Smooth muscle cell (in vitro differentiated cells): ENCODE measurements around the gene OPTN. TPM values are rescaled to one million over a fixed set of nuclear protein-coding genes. Genes with fewer than 3 reads are reported as not detected.

ENCODE experiments used
- DNase-seq: peaks from one replicate; lab custom pipeline; 2025; ENCODE audit not compliant: unreplicated experiment; lab: John Stamatoyannopoulos, UW
- H2AFZ ChIP-seq: fragments of 200-600 bp; sonication (generic); 2 replicates; pipeline ENCODE4 v1.6.0; 2016; ENCODE audit warnings: antibody characterized with exemption, low read depth, mild to moderate bottlenecking
- H3F3A ChIP-seq: fragments of 200-600 bp; sonication (generic); 2 replicates; pipeline ENCODE4 v1.6.0; 2017; ENCODE audit warnings: antibody characterized with exemption, low read depth
- H3K27ac ChIP-seq: fragments of 200-600 bp; sonication (generic); 2 replicates; pipeline ENCODE4 v1.5.1; 2016; ENCODE audit warnings: low read depth, mild to moderate bottlenecking
- H3K27me3 ChIP-seq: fragments of 200-600 bp; sonication (generic); 2 replicates; pipeline ENCODE4 v1.6.1; 2016; ENCODE audit warnings: low read depth, mild to moderate bottlenecking
- H3K36me3 ChIP-seq: fragments of 200-600 bp; sonication (generic); 2 replicates; pipeline ENCODE4 v1.5.1; 2016; ENCODE audit warnings: low read depth
- H3K4me1 ChIP-seq: fragments of 200-600 bp; sonication (generic); 2 replicates; pipeline ENCODE4 v1.5.1; 2016; ENCODE audit warnings: low read depth
- H3K4me2 ChIP-seq: fragments of 200-600 bp; sonication (generic); 2 replicates; pipeline ENCODE4 v1.6.0; 2016; ENCODE audit warnings: mild to moderate bottlenecking
- H3K4me3 ChIP-seq: fragments of 200-600 bp; sonication (generic); 2 replicates; pipeline ENCODE4 v1.5.1; 2016; ENCODE audit warnings: mild to moderate bottlenecking
- H3K79me2 ChIP-seq: fragments of 200-600 bp; sonication (generic); 2 replicates; pipeline ENCODE4 v1.6.0; 2016; ENCODE audit warnings: low read depth, mild to moderate bottlenecking
- H3K9ac ChIP-seq: fragments of 200-600 bp; sonication (generic); 2 replicates; pipeline ENCODE4 v1.6.0; 2016; ENCODE audit warnings: low read depth
- H3K9me3 ChIP-seq: fragments of 200-600 bp; sonication (generic); replicated peaks from 2 replicates; pipeline ENCODE4 v1.5.1; 2016; ENCODE audit warnings: low read depth
- H4K20me1 ChIP-seq: fragments of 200-600 bp; sonication (generic); 2 replicates; pipeline ENCODE4 v1.6.0; 2016; ENCODE audit warnings: low read depth
- CTCF ChIP-seq: fragments of 200-600 bp; sonication (generic); IDR thresholded peaks from 2 replicates; pipeline ENCODE4 v1.5.1; 2017; ENCODE audit warnings: borderline replicate concordance, mild to moderate bottlenecking, antibody characterized with exemption; ENCODE audit not compliant: insufficient read depth, poor library complexity, severe bottlenecking
- WGBS: methylation state at CpG from one replicate; pipeline ENCODE4 v1.1.7; 2016; ENCODE audit warnings: low lambda C conversion rate; 5-methylcytosine and 5-hydroxymethylcytosine counted together
- polyA plus RNA-seq: library from polyadenylated mRNA; unstranded; fragments of >200 nt; fragmentation: Nextera tagmentation; extraction: Ambion mirVana; gene quantifications from 2 replicates; pipeline ENCODE4 v1.2.1, GENCODE V29; 2016
- total RNA-seq: library from RNA; depleted of rRNA; stranded (reverse); fragments of >200 nt; gene quantifications from 2 replicates; pipeline ENCODE4 v1.2.3, GENCODE V29; 2014

Gene OPTN
- total and polyA plus RNA-seq, 2 experiments from 2014 or later, result 43.7 to 83.0 TPM

DNA sequence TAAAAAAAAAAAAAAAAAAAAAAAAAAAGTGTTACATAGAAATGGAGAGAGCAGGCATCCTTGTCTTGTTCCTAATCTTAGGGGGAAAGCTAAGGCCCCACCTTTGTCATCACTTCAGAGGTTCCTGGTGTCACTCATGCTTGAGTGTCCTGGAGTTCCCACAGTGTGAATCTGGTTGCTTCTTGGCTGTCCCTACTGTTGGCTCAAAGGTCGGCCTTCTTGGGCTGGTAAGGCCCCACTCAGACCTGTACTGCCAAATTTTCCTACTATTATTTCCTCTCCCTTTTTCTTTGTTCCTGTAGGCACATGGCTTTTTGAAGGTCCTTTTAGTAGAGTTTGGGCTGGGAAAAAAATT, 21.5 kb downstream of the OPTN start:
- no peak for DNase-seq
- Histone ChIP-seq H3K4me2 (no peak overlapping the region), H3K4me1 (no peaks in the 10 kb centered on the region), H3K9ac (no peak overlapping the region), H3K36me3 (peaks cover 57% of the 10 kb centered on the region), H3K9me3 (no peaks in the 10 kb centered on the region), H3F3A (no peaks in the 10 kb centered on the region), H3K27me3 (no peaks in the 10 kb centered on the region), H3K79me2 (no peaks in the 10 kb centered on the region), H2AFZ (no peak overlapping the region), H3K4me3 (no peak overlapping the region), H4K20me1 (no peaks in the 10 kb centered on the region), H3K27ac (no peak overlapping the region)
- 93% methylated on average over 1 of the region's 1 CpG for WGBS
- TF ChIP-seq CTCF, result no peak

DNA sequence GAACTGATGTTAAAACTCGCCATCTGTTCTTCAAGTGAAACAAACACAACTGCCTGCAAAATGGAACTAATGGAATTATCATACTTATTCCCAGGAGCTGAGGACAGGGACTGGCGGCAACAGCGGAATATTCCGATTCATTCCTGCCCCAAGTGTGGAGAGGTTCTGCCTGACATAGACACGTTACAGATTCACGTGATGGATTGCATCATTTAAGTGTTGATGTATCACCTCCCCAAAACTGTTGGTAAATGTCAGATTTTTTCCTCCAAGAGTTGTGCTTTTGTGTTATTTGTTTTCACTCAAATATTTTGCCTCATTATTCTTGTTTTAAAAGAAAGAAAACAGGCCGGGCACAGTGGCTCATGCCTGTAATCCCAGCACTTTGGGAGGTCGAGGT, 36.7 kb downstream of the OPTN start:
- Histone ChIP-seq H3K9ac (no peak overlapping the region), H3K36me3 (peaks cover 32% of the 10 kb centered on the region), H3K79me2 (no peaks in the 10 kb centered on the region), H3K4me1 (peaks cover 12% of the 10 kb centered on the region), H2AFZ (no peak overlapping the region), H3K4me2 (no peak overlapping the region), H3K9me3 (no peaks in the 10 kb centered on the region), H4K20me1 (no peaks in the 10 kb centered on the region), H3K27me3 (no peaks in the 10 kb centered on the region), H3K4me3 (no peak overlapping the region), H3K27ac (no peak overlapping the region), H3F3A (no peaks in the 10 kb centered on the region)
- 97% methylated on average over 8 of the region's 8 CpGs for WGBS
- TF ChIP-seq CTCF, result no peak
- DNase-seq, result no peak

DNA sequence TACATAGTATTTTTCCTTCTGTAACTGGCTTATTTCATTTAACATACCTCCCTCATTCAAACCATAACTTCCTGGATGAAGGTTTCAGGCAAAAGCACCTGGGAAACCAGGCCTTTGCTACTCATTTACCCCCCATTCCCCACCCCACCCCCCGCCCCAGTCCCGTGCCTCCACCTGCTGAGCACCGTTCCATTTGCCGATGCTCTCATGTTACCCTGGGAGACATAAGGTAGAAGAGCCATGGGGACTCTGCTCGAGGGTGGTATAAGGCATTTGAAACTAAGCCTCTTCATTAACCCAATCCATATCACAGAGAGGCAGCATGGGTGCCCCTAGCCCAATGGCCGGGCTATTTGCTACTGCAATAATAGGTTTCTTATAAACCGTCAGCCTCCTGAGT, 39.2 kb downstream of the OPTN start:
- H3K4me1 ChIP-seq, result peaks cover 12% of the 10 kb centered on the region
- no peaks in the 10 kb centered on the region for H3K27me3 ChIP-seq
- no peak overlapping the region for H3K27ac ChIP-seq
- H3K79me2 ChIP-seq, result no peaks in the 10 kb centered on the region
- no peak overlapping the region for H3K4me2 ChIP-seq
- DNase-seq, result no peak
- H3K9ac ChIP-seq, result no peak overlapping the region
- TF ChIP-seq CTCF, result no peak
- no peaks in the 10 kb centered on the region for H4K20me1 ChIP-seq
- no peaks in the 10 kb centered on the region for H3F3A ChIP-seq
- peaks cover 16% of the 10 kb centered on the region for H3K36me3 ChIP-seq
- 86% methylated on average over 7 of the region's 7 CpGs for WGBS
- no peak overlapping the region for H2AFZ ChIP-seq
- H3K4me3 ChIP-seq, result no peak overlapping the region
- no peaks in the 10 kb centered on the region for H3K9me3 ChIP-seq

DNA sequence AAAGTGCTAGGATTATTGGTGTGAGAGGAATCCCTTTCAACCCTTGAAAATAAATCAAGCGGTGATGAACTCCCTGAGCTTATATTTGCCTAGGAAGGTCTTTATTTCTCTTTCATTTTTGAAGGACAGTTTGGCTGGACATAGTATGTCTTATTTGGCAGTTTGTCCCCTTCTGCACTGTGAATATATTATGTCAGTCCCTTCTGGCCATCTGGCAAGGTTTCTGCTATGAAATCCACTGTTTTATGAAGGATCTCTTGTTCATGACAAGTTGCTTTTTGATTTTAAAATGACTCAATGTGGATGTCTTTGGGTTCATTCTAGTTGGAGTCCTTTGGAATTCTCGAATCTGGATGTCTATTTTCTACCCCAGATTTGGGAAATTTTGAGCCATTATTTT, 39.7 kb downstream of the OPTN start:
- H3K36me3 ChIP-seq, result peaks cover 15% of the 10 kb centered on the region

More for the DNA sequence above, 39.7 kb downstream of the OPTN start:
- H3K4me2 ChIP-seq, result no peak overlapping the region
- 94% methylated on average over 2 of the region's 2 CpGs for WGBS
- H3K79me2 ChIP-seq, result no peaks in the 10 kb centered on the region
- no peaks in the 10 kb centered on the region for H4K20me1 ChIP-seq
- DNase-seq, result no peak
- no peaks in the 10 kb centered on the region for H3F3A ChIP-seq
- no peaks in the 10 kb centered on the region for H3K27me3 ChIP-seq
- no peak overlapping the region for H3K9ac ChIP-seq
- no peaks in the 10 kb centered on the region for H3K9me3 ChIP-seq
- H2AFZ ChIP-seq, result no peak overlapping the region
- H3K27ac ChIP-seq, result no peak overlapping the region
- TF ChIP-seq CTCF, result no peak
- no peak overlapping the region for H3K4me3 ChIP-seq
- H3K4me1 ChIP-seq, result peaks cover 12% of the 10 kb centered on the region
